Esophagus squamous epithelium (tissue), 4 donors: ENCODE data around the gene AP1G2.

Source experiments
- CTCF ChIP-seq, 6 experiments: fragments of 450-650 bp in 4 of 6; fragments of 200-600 bp in 2 of 6; sonication (generic) in 2 of 6; IDR thresholded peaks; one replicate each; pipeline ENCODE4 v1.5.1; 2016 to 2019; ENCODE audit warnings: antibody characterized with exemption in 6 of 6, mild to moderate bottlenecking in 4 of 6, moderate library complexity in 4 of 6
- POLR2A ChIP-seq, 4 donors: fragments of 450-650 bp; IDR thresholded peaks; one replicate each; pipeline ENCODE4 v1.6.1; 2017; ENCODE audit warnings: antibody characterized with exemption in 4 of 4, mild to moderate bottlenecking in 4 of 4, moderate library complexity in 3 of 4

DNA sequence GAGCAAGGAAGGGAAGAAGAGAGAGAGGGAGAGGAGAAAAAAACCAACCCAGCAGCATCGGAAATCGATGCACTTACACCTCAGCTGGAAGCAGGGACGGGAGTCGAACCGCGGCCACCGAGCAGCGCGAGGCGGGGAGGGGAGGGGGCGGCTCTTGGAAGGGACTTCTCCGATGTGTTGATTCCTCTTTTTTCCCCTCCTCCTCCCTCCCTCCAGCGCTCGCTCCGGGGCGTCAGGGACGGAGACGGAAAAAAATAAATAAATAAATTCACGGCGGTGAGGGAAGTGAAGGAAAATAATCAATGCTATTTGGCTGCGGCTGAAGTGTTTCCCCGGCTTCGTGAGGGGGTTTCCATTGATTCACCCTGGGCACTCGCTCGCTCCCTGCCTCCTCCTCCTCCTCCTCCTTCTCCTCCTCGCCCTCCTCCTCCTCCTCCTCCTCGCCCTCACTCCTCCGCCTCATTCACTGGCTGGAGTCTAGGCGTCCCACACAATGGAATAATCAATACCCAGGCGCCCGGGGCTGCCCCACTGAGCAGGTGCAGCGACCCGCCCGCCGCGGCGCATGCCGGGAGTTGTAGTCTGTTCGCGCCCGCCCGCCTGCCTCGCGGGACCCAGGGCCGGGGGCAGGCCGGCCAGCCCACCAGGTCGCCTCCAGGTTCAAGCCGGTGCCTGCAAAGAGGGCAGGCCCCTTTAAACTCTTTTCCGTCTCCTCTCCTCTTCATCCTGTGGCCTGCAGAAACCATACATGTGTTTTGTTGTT lies 16.1 kb downstream of the AP1G2 start, which contains the start of gene ZFHX2:
- TF ChIP-seq CTCF (IDR thresholded peaks at IDR 0.05) (no peak), POLR2A (IDR thresholded peaks at IDR 0.05) (no peak)
